ENCODE data around the gene KMT2E. TPM values are rescaled to one million over a fixed set of nuclear protein-coding genes. Genes with fewer than 3 reads are reported as not detected.

KMT2E gene
- total RNA-seq, 1 experiment from 2014 or later, result 52.3 TPM

DNA sequence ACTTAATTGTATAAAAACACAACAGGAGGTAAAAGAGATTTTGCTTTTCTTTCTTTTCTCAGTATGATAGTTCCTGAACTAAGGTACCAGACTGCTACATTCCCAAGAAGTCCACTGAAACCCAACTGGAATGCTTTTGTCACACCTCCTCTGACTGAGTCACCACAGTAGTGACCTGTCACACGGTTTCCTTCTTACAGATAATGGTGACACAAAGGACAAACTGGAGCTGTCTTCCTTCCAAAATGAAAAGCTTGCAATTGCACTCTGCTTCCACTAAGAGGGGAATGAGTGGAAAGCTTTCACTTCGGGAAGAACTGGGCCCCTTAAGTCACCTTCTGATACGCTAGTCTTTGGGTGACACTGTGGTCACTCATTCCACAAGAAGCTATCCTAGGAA lies 122.2 kb downstream of the KMT2E start:
- POLR2A ChIA-PET, result no interaction called here
- ATAC-seq, result no peak

DNA sequence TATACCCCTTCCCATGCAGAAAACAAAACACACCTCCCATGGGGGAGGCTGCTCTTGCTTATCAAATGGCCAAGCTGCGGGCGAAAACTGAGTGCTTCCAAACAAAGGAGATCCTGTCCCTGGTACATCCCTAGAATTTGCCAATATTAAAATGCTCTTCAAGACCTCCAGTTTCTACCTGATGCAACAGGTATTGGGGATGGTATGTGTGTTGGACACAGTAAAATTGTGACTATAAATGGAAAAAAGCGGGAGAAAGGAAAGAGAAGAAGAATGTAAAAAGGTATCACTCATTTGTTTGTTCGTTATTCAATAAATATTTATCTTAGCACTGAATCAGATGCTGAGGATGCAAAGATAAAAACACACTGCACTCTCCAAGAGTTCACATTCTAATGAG lies 123.9 kb downstream of the KMT2E start:
- CTCF ChIA-PET, result no interaction called here
- no peak for TF ChIP-seq KAT7 (CRISPR knock-in tag; IDR thresholded peaks at IDR 0.05; ENCODE audit: borderline replicate concordance)
- TF ChIP-seq GTF2I (CRISPR knock-in tag; conservative IDR thresholded peaks at IDR 0.05), result no peak
- no peak for TF ChIP-seq CREM (CRISPR knock-in tag; IDR thresholded peaks at IDR 0.05)
- no peak for TF ChIP-seq FOXJ3 (CRISPR knock-in tag; IDR thresholded peaks at IDR 0.05; ENCODE audit: borderline replicate concordance)
- no peak for TF ChIP-seq ETV6 (CRISPR knock-in tag; IDR thresholded peaks at IDR 0.05)
- no peak for TF ChIP-seq JAZF1 (CRISPR knock-in tag; IDR thresholded peaks at IDR 0.05)
- TF ChIP-seq, protein P1, sequence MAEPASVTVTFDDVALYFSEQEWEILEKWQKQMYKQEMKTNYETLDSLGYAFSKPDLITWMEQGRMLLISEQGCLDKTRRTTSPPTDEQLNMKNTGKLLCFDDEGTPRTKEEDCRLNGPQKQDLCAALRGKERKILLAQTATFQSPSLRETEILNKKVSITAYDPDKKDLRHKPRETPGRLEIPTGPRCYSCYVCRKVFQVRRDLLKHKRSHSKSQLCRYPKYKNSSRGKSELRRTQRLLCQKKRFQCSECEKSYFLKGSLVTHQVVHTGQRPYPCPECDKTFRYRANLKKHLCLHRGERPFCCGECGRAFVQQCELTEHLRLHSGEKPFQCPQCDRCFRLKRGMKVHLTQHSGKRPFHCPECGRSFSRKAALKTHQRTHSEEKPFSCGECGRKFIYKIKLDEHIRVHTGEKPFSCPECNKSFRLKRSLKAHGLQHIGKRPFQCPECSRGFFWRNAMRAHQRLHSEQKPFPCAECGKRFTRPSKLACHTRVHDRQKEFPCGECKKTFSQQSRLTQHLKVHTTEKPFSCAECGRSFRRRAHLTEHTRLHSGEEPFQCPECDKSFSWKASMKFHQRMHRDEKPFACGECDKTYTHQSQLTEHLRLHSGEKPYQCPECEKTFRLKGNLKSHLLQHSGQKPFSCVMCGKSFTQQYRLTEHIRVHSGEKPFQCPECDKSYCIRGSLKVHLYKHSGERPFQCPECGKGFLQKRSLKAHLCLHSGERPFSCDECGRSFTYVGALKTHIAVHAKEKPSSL (CRISPR knock-in tag; conservative IDR thresholded peaks at IDR 0.05), result no peak
- no peak for TF ChIP-seq ZNF138 (CRISPR knock-in tag; conservative IDR thresholded peaks at IDR 0.05)
- TF ChIP-seq MYBL2 (CRISPR knock-in tag; IDR thresholded peaks at IDR 0.05), result no peak
- no peak for TF ChIP-seq ZNF232 (CRISPR knock-in tag; IDR thresholded peaks at IDR 0.05)
- TF ChIP-seq MXD4 (CRISPR knock-in tag; IDR thresholded peaks at IDR 0.05; ENCODE audit: borderline replicate concordance), result no peak
- no peak for TF ChIP-seq SMAD4 (CRISPR knock-in tag; IDR thresholded peaks at IDR 0.05)
- Mint-ChIP-seq H3K9me3 (no peaks in the 10 kb centered on the region), H3K36me3 (peaks cover 23% of the 10 kb centered on the region), H3K27me3 (ENCODE audit: low read depth) (no peaks in the 10 kb centered on the region), H3K4me1 (no peaks in the 10 kb centered on the region), H3K27ac (peak overlapping the region; percentile 0; the same call in 1 of the 2 replicates), H3K4me3 (no peak overlapping the region)
- POLR2A ChIA-PET, result no interaction called here
- ATAC-seq (no peak), DNase-seq (ENCODE audit: low spot score) (no peak)

More for the DNA sequence above, 122.2 kb downstream of the KMT2E start:
- DNase-seq (ENCODE audit: low spot score), result no peak
- CTCF ChIA-PET, result interaction anchor here (0.6 to 1.0 kb wide), 3 partner anchors 10 to 257 kb away, joined by 4 read pairs; no protein-coding TSS in a partner anchor
- Mint-ChIP-seq H3K27ac (no peak overlapping the region), H3K36me3 (peaks cover 18% of the 10 kb centered on the region), H3K9me3 (no peaks in the 10 kb centered on the region), H3K4me1 (0 out of 2 replicates have a peak, but pooled peaks cover 4% of the 10 kb centered on the region), H3K27me3 (ENCODE audit: low read depth) (no peaks in the 10 kb centered on the region), H3K4me3 (no peak overlapping the region)
- TF ChIP-seq SMAD3 (CRISPR knock-in tag; IDR thresholded peaks at IDR 0.05; ENCODE audit: borderline replicate concordance), result no peak
- no peak for TF ChIP-seq NFYB (CRISPR knock-in tag; conservative IDR thresholded peaks at IDR 0.05; ENCODE audit: low read depth)
- no peak for TF ChIP-seq JUN (CRISPR knock-in tag; IDR thresholded peaks at IDR 0.05)
- no peak for TF ChIP-seq GTF2I (CRISPR knock-in tag; conservative IDR thresholded peaks at IDR 0.05)
- no peak for TF ChIP-seq HMGA2 (CRISPR knock-in tag; IDR thresholded peaks at IDR 0.05)
- TF ChIP-seq ZNF396 (CRISPR knock-in tag; IDR thresholded peaks at IDR 0.05; ENCODE audit: borderline replicate concordance), result no peak
- no peak for TF ChIP-seq FOXK1 (CRISPR knock-in tag; IDR thresholded peaks at IDR 0.05)
- TF ChIP-seq, protein P2, sequence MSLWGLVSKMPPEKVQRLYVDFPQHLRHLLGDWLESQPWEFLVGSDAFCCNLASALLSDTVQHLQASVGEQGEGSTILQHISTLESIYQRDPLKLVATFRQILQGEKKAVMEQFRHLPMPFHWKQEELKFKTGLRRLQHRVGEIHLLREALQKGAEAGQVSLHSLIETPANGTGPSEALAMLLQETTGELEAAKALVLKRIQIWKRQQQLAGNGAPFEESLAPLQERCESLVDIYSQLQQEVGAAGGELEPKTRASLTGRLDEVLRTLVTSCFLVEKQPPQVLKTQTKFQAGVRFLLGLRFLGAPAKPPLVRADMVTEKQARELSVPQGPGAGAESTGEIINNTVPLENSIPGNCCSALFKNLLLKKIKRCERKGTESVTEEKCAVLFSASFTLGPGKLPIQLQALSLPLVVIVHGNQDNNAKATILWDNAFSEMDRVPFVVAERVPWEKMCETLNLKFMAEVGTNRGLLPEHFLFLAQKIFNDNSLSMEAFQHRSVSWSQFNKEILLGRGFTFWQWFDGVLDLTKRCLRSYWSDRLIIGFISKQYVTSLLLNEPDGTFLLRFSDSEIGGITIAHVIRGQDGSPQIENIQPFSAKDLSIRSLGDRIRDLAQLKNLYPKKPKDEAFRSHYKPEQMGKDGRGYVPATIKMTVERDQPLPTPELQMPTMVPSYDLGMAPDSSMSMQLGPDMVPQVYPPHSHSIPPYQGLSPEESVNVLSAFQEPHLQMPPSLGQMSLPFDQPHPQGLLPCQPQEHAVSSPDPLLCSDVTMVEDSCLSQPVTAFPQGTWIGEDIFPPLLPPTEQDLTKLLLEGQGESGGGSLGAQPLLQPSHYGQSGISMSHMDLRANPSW (CRISPR knock-in tag; conservative IDR thresholded peaks at IDR 0.05; ENCODE audit: low read depth), result no peak
- TF ChIP-seq, protein P3, sequence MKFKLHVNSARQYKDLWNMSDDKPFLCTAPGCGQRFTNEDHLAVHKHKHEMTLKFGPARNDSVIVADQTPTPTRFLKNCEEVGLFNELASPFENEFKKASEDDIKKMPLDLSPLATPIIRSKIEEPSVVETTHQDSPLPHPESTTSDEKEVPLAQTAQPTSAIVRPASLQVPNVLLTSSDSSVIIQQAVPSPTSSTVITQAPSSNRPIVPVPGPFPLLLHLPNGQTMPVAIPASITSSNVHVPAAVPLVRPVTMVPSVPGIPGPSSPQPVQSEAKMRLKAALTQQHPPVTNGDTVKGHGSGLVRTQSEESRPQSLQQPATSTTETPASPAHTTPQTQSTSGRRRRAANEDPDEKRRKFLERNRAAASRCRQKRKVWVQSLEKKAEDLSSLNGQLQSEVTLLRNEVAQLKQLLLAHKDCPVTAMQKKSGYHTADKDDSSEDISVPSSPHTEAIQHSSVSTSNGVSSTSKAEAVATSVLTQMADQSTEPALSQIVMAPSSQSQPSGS (CRISPR knock-in tag; IDR thresholded peaks at IDR 0.05; ENCODE audit: borderline replicate concordance, low read depth), result no peak
- TF ChIP-seq, protein P4, sequence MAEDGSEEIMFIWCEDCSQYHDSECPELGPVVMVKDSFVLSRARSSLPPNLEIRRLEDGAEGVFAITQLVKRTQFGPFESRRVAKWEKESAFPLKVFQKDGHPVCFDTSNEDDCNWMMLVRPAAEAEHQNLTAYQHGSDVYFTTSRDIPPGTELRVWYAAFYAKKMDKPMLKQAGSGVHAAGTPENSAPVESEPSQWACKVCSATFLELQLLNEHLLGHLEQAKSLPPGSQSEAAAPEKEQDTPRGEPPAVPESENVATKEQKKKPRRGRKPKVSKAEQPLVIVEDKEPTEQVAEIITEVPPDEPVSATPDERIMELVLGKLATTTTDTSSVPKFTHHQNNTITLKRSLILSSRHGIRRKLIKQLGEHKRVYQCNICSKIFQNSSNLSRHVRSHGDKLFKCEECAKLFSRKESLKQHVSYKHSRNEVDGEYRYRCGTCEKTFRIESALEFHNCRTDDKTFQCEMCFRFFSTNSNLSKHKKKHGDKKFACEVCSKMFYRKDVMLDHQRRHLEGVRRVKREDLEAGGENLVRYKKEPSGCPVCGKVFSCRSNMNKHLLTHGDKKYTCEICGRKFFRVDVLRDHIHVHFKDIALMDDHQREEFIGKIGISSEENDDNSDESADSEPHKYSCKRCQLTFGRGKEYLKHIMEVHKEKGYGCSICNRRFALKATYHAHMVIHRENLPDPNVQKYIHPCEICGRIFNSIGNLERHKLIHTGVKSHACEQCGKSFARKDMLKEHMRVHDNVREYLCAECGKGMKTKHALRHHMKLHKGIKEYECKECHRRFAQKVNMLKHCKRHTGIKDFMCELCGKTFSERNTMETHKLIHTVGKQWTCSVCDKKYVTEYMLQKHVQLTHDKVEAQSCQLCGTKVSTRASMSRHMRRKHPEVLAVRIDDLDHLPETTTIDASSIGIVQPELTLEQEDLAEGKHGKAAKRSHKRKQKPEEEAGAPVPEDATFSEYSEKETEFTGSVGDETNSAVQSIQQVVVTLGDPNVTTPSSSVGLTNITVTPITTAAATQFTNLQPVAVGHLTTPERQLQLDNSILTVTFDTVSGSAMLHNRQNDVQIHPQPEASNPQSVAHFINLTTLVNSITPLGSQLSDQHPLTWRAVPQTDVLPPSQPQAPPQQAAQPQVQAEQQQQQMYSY (CRISPR knock-in tag; IDR thresholded peaks at IDR 0.05), result no peak
- no peak for TF ChIP-seq TP53 (CRISPR knock-in tag; IDR thresholded peaks at IDR 0.05)
